Amygdala (tissue), 56 donors: Measurements from ENCODE around the gene DSTN.

Source experiments
- DNase-seq, 56 donors: peaks; one replicate each; lab custom pipeline; 2025; lab: John Stamatoyannopoulos, UW

DSTN gene

DNA sequence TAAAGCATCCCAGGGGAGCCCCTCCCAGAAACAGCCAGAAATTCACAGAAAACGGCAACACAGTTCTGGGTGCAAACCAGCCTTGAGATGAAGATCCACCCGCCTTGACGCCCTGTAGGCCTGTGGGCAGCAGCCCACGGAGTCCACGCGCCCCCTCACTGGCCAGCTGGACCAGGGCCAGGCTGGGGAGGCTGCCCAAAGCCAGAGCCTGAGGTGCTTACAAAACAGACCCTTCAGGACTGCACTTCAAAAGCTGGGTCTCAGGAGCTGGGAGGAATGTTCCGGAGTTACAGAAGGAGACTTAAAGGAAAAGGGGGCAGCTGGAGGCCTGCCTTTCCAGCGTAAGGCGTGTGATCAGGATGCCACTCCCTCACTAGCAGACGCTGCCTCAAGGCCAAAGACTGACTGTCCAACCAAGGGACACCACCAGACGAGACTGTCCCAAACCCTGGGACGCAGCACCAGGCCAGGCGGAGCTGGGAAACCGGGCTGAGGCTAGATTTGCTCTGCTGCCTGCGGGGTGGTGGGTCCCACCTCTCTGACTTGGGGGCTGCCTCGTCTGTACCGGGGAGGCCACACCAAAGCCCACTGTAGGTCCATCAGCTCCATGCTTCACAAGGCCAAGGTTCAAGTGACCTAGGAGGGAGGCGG, 64.1 kb downstream of the DSTN start:
- DNase-seq = peak in 2 of 56 donors; percentile 23 to 34

DNA sequence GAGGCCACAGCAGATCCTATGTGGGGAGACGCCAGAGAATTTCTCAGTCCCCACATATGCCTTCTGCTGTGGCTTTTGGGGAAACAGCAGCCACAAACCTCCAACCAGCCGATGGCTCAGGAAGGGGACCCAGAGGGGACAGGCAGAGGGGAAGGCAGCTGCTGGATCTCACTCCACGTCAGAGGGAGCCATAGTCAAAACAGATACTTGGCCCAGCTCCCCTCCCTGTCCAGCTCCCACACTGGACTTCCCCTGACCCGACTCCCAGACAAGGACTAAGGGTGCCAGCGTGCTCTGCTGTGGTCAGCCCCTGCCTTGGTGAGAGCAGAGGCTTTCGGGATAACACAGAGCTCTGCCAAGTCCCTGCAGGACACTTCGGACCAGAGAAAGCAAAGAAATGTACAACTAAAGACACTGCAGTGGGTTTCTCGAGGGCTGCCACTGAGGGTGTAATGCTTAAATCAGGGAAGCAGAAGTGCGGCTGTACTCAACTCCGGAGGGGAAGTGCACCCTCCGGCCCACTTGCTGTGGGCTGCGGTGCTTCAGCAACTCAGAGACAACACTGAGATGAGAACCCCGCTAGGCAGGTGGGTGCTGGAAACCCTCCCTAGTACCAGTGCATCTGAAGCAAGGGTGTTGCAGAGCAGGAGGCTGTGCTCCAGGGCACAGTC, 64.9 kb downstream of the DSTN start:
- peak in 11 of 56 donors; percentile 11 to 65 (median 27) for DNase-seq

DNA sequence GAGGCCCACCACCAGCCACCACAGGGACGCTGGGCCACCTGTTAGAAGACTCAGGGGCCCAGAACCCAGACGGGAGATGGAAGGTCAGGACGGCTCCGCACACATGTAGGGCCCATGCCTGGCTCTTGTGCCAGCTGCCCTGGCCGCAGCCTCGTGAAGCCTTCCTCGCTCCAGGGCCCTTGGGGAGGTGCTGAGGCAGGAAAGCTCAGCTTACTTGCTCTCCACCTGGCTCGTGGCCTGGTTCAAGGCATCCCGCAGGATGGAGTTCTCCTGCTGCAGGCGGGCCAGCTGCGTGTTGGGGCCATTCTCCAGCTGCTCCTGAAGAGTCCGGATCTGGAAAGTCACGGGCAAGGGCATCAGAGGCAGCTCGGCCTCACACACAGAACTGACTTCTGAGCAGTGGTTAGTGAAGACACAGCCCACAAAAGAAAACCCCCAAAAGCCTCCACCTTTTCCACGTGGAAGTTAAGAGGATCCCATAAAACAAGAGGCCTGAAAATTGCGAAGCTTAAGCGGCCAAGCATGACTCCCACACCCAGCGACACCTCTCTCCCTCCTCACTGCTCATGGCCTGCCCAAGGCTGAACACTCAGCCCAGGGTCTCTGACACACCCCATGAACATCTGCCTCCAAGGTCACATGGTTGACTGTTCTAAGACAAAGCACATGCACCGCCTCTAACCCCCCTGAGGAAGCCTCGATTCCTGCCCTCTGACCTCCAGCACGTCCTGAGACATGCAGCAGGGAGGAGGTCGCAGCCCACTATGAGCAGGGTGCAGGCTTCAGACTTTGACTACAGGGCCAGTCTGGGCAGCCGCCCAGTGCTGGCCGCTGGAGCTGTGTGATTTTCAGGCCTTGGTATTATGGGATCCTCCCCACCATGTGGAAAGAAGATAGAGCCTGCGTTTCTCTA, 65.7 kb downstream of the DSTN start:
- DNase-seq = no peak

DNA sequence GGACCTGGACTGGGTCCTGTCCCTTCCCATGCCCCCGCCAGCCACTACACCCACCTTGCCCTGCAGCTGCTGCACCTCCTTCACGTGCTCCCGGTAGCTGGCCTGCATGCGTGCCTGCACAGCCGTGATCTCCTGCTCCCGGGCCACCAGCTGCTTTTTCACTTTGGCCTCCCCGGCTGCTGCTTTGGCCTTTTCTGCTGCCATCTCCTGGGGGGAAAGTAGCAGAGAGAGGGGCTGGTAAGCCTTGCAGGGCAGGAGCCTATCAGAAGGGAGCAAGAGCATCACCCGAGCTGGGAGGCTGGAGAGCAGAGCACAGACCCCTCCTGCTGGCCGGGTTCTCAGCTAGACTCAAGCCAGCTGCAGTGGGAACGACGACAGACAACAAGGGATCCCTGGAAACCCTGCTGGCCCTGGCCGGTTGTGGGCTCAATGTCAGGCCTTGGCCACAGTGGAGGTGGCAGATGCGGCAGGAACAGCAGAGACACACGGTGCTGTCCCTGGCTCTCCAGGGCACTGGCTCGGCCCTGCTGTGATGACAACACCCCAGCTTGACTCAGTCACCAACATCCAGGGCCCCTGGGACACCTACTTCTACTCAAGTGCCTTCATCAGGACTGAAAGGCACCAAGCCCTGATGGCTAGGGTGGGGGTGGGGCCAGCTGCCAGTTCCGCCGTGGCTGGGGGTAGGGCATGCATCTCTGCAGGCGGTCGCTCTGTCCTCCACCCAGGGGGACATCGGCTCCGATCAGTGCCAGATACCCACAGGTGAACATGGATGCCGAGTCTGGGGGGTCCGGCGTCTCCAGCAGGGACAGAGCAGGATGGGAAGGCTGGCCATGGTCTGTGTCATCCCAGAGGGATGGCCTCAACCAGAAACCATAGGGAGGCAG, 66.9 kb downstream of the DSTN start:
- peak in 53 of 56 donors; percentile 16 to 93 (median 74) for DNase-seq

DNA sequence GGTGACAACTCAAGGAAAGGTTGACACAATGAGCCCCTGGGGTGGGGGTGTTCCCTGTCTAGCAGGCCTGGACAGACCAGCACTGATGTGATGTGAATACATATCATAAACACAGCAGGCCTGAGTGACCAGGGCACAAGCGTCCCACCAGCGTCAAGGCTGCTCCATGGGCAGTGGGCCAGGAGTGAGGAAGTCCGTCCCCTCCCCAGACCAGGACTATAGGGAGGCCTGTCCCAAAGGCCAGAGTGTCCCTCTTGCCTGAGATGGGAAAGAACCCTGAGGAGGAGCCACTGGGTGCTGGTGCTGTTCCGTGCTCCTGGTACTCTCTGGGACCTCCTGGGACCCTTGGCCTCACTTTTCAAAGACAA, 67.5 kb downstream of the DSTN start:
- peak in 1 of 56 donors; percentile 33 for DNase-seq

DNA sequence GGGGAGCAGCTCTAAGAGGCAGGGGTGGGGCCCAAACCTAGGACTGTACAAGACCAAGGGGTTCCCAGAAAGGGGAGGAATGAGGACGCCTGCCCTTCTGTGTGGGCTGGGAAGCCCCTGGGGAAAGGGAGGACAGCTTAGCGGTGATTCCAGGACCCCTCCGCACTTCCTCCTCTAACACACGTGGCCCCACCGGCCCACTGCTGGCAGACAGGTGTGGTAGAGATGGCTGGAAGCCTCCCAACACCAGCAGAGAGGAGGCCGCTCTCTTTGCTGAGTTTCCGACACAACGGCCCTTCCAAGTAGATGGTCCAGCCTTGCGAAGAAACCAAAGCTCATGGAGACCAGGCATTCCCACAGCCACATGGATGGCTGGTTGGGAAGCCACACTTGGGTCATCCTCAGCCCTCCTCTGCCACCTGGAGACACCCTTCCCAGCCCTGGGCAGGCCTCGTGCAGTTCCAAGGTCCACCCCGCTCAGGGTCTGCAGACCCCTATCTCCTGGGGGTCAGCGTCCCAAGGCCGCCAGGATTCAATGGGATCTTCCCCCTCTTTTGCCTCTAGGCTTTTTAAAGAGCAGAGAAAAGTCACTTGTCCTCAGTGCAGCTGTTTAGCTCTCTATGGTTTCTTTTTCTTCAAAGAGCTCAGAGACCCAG, 68.2 kb downstream of the DSTN start:
- DNase-seq = no peak

DNA sequence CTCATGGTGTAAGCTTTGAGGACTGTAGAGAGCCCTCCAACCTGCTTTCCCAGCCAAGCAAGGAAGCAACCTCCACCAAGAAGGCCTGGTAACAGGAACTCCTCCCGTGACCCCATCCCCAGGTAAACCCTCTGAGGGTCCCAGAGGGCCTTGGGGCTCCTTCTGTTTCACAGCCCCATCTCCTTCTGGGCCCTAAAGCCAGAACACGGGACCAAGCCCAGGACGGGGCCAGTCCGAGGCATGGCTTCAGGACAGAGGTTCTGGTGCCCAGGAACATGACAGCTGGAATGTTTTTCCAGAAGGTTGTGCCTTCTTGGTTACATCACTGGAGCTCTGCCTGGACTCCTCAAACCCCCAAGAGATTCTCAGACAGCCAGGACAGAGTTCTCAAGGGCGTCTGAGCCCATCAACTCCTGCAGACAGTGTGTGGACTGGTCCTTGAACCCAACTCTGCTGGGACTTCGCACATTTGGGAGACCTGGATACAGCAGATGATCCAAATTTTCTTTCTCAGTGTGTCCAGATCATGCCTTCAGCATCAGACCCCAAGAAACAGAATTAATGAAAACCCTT, 69.0 kb downstream of the DSTN start:
- DNase-seq = no peak

DNA sequence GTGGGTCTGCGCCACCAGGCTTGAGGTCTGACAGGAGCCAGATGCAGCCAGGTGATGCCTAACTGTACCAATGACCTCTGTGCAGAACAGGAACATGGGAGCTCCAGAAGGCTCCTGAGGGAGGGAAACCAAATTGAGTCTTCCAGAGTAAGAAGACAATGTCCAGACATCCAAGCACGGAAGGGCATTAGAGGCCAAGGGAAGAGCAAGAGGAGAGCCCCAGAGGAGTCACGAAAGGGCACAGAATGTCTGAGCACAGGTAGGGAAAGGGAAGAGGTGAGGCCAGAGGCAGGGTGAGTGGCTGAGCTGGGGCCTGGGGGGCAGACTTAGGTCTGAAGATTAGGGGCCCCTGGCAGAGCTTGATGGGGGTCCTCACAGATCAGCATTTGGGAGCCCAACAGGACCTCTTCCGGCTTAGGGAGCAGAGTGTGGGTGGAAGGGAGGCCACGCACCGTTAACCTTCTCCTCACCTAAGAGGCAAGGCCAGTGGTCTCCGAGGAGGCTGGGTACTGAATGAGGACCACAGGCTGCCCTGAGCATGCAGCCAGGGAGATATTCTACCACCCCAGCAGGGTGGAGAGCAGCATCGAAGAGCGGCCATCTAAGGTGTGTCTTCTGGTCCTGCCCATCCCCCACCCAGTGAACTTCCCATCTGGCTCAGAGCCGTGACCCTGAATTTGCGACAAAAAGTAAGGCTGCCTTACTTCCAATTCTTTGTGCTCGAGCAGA, 70.4 kb downstream of the DSTN start:
- DNase-seq = no peak

DNA sequence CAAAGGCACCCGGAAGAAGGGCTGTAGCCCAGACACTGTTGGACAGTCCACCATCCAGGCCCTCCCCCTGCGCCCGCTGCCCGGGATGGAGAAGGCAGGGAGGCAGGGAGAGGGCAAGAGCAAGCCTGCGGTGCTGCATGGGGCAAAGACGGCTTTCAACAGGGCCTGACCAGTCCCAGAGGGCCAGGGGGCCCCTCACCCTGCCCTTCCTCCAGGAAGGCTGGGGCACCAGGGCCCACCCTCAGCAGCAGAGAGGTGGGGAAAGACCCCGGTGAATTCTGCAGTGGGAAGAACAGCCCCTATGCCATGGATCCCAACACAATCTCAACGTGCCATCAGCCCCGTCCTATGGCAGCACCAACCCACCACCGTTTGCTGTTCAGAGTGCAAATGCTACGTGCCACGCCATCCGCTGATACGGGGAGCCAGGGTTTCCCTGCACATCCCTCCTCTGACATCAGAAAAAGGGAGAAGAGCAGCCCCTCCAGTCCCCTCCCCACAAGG, 71.1 kb downstream of the DSTN start:
- DNase-seq = no peak

DNA sequence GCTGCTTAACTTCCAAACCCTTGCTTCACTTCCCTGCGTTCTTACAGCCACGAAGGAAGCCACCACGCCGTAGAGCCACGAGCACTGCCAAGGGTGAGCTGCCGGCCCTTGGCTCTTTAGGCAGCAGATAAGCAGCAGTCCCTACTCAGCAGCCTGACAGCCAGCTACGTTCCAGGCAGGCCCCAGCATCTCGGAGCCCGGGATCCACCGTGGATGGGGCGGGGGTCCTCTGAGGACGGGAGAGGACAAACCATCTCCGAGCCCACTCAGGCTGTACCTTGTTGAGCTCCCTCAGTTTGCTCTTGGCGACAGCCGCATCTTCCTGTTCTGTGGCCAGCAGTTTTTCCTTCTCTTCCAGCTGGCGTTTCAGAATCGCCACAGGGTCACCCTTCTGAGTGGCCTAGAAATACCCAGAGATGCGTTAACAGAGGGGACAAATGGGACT, 71.7 kb downstream of the DSTN start:
- DNase-seq = no peak

DNA sequence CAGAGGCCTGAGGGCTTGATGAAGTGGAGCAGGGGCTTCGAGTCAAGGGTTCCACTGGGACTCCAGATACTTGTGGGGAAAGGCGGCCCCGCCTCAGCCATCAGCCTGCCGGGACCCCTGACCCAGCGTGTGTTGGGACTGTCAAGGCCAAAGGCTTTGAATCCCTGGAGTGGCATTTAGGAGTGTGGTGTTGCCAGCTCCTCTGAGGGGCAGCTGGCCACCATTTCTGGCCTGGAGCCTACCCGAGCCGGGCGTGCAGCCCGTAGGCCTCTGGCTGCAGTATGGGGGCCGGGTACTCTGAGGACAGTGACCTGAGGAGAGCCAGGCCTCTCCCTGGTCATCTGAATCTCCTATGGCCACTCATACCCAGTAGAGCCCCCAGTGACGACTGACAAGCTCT, 72.1 kb downstream of the DSTN start:
- peak in 20 of 56 donors; percentile 11 to 57 (median 22) for DNase-seq

DNA sequence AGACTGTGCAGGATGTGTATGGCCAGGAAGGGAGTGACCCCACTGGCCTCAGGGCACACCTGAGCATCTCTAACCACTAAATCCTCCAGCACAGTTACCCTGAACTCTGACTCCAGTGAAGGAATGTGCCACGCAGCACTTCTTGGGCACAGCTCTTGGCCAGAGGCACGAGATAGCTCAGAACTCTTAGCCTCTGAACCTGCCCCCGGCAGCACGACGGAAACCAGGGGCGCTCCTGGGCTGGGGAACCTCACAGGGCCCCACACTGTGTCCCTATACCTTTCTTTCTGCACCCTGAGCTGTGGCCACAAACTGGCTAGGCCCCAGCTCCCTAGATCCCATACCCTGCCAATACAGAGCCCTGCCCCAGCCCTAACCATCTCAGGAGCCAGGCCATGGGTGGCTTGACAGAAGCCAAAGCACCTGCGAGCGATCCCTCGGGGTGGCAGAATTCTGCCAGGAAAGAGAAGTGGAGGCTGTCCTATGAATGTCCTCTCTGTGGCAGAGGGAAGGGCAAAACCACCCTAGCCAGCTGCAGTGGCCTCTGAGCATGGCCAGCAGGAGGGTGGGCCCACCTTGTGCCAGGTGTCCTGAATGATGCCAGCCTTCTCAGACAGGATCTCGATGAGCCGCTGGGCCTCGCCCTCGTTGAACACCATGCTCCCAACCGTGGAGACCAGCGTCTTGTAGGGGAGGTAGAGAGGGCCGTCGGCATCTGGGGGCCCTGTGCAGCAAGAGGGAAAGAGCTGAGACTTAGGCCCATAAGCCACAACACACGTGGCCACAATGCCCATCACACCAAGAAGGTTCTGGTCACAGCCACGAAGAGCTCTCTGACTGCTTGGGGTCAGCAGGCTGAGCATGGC, 72.8 kb downstream of the DSTN start:
- no peak for DNase-seq

DNA sequence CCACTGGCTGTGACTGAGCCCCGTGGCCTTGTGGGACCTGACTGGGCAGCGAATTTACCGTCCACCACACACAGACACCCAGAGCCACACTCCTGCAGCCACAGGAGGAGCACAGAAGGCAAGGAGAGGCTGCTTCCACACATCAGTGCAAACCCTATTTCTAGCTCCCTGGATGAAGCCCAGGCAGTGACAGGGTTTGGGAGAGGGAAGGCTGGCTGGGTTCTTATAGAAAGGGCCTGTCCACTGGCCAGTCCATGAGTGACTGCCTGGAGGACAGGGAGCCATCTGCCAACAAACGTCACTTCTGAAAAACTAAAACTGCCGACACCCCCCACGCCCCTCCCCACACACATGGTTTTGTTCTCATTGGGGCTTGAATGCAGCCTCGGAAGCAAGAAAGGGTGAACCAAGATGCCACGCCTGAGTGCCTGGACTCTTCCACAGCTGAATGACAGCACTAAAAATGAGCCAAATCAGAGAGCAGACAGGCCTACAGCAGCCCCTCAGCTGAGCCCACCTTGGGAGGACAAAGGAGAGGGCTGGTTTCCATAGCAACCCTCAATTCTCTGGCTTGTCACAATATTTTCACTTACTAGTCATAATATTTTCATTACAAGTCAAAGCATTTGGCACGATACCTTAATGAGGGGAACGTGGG, 73.8 kb downstream of the DSTN start:
- peak in 1 of 56 donors; percentile 12 for DNase-seq

DNA sequence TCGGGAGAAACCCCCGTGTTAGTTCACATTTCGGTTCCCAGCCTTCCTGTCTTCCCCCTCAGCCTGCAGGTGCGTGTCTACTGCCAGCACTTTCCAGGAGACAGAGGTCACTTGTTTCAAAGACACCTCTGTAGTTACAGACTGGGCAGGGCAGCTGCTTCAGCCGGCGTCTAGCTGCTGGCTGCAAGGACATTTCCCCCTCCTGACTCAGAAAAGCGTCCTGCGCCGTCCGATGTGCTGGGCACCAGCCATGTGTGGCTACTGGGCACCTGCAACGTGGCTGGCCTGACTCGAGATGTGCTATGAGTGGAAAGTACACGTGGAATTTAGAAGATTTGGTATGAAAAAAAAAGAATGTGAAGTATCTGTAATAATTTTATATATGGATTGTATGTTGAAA, 74.6 kb downstream of the DSTN start:
- no peak for DNase-seq

DNA sequence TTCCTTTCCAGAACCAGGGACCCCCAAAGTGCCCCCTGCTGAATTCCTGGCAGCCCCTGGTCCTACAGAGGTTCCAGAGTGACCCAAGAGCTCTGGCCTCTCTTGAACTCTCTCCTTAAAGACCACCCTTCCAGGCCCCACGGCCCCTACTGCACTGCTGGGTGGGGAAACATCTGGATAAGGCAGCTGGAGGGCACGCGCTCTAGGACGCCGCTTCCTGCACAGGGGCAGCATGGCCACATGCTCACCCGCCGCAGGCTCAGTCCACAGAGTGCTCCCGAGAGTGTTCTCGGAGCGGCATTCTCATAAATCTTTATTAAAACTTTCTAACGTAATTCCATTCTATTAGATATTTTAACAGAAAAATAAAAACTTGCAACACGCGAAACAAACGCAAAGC, 75.1 kb downstream of the DSTN start:
- DNase-seq = no peak

DNA sequence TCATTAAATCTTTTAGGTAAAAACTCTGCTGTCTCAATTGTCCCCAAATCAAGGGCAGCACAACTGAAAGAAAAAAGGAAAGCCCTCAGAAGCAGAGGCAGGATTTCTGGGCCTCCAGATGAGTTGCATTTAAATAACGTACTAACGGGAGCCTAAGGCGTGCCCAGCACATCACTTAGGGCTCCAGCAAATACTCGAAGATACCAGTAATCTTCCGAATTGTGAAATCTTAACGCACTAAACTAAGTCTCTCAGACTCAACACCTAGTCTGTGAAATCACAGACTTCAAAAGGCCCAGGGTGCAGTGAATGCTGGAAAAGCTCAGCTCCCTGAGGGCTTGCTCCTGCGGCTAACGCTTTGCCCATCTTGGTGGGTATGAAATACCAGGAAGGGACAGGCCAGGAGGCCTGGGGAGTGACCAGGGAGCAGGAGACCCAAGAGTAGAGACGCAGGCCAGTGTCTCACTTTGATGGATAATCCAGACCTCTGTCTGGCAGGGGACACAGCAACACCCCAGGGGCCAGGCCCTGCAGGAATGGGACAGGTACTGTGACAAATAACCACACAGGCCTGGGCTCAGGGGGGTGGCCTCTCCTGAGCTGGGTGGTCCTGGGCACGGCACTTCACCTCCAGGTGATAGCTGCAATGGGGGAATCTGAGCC, 75.8 kb downstream of the DSTN start:
- no peak for DNase-seq
